Lower lobe of right lung (tissue), 2 donors: ENCODE measurements around the gene GGT6. TPM values are rescaled to one million over a fixed set of nuclear protein-coding genes. Genes with fewer than 3 reads are reported as not detected.
A peak's percentile ranks its signal among the peaks of the same experiment; 100 is the strongest.

Experiments used
- ATAC-seq, 2 donors: fragments of 200-7000 bp; cut with Tn5 transposase; one replicate each; pipeline ENCODE4 v1.9.1; 2020 to 2022; ENCODE audit warnings: mild to moderate bottlenecking in 2 of 2, moderate library complexity in 2 of 2
- DNase-seq: peaks from one replicate; pipeline ENCODE4 v3.0.0-alpha.2; 2020
- H3K27ac ChIP-seq: fragments of 200-600 bp; one replicate; pipeline ENCODE4 v1.8.0; 2022
- H3K27me3 ChIP-seq: fragments of 200-600 bp; one replicate; pipeline ENCODE4 v1.8.0; 2022; ENCODE audit warnings: low read depth
- H3K36me3 ChIP-seq: fragments of 200-600 bp; one replicate; pipeline ENCODE4 v1.8.0; 2022; ENCODE audit warnings: mild to moderate bottlenecking
- H3K4me1 ChIP-seq: fragments of 200-600 bp; one replicate; pipeline ENCODE4 v1.8.0; 2022
- H3K4me3 ChIP-seq: fragments of 200-600 bp; one replicate; pipeline ENCODE4 v1.8.0; 2022; ENCODE audit warnings: mild to moderate bottlenecking
- H3K9me3 ChIP-seq: fragments of 200-600 bp; one replicate; pipeline ENCODE4 v1.8.0; 2022
- CTCF ChIP-seq: fragments of 200-600 bp; IDR thresholded peaks from one replicate; pipeline ENCODE4 v1.8.0; 2022; ENCODE audit warnings: antibody characterized with exemption, mild to moderate bottlenecking
- intact Hi-C: fragments of 100-400 bp; cut with DNase I; formaldehyde crosslinking; loops from one replicate; pipeline ENCODE4 v1.11.0; 2022
- total RNA-seq: library from RNA; stranded (reverse); fragmentation: NEBNext Ultra II Directional; extraction: Animal tissue kit (Norgen Biotek cat#: 25700); gene quantifications from one replicate; pipeline ENCODE4 v1.2.1, GENCODE V29; 2021
- donor health status: DM: no; HTN: yes; CAD: no; lungs with severe emphysema.

Gene GGT6
- total RNA-seq, 1 donor from 2014 or later = 3.7 TPM

GRCh38 chr17:4540687-4541327, 19.6 kb downstream of the GGT6 start:
- Histone ChIP-seq H3K27ac (peak overlapping the region; percentile 56), H3K27me3 (no peaks in the 10 kb centered on the region), H3K4me3 (peak overlapping the region; percentile 11), H3K36me3 (peaks cover 82% of the 10 kb centered on the region), H3K4me1 (peaks cover 51% of the 10 kb centered on the region), H3K9me3 (no peaks in the 10 kb centered on the region)
- ATAC-seq (peak; percentile 5 to 18), DNase-seq (peak; percentile 55)
- no peak for TF ChIP-seq CTCF
- intact Hi-C loops = no loop called here

- intact Hi-C loops = no loop called here
Observed at GRCh38 chr17:4540224-4540651, 20.1 kb downstream of the GGT6 start.

GRCh38 chr17:4539576-4540223, 20.7 kb downstream of the GGT6 start:
- Histone ChIP-seq H3K4me3 (no peak overlapping the region), H3K9me3 (no peaks in the 10 kb centered on the region), H3K27me3 (no peaks in the 10 kb centered on the region), H3K4me1 (peaks cover 60% of the 10 kb centered on the region), H3K27ac (peak overlapping the region; percentile 77), H3K36me3 (peaks cover 74% of the 10 kb centered on the region)
- TF ChIP-seq CTCF = no peak
- DNase-seq (no peak), ATAC-seq (no peak)
- intact Hi-C loops = no loop called here

More at GRCh38 chr17:4540224-4540651, 20.1 kb downstream of the GGT6 start:
- DNase-seq = no peak
- H3K27ac ChIP-seq = peak overlapping the region; percentile 77
- peaks cover 77% of the 10 kb centered on the region for H3K36me3 ChIP-seq
- H3K4me1 ChIP-seq = peaks cover 55% of the 10 kb centered on the region
- TF ChIP-seq CTCF = peak; percentile 26
- H3K4me3 ChIP-seq = no peak overlapping the region
- H3K9me3 ChIP-seq = no peaks in the 10 kb centered on the region
- ATAC-seq = peak in 1 of 2 donors; percentile 3
- H3K27me3 ChIP-seq = no peaks in the 10 kb centered on the region

- no peak for TF ChIP-seq CTCF
Observed at GRCh38 chr17:4539025-4539424, 21.4 kb downstream of the GGT6 start.

GRCh38 chr17:4538236-4539002, 22.0 kb downstream of the GGT6 start:
- ATAC-seq (no peak), DNase-seq (no peak)
- peaks cover 71% of the 10 kb centered on the region for H3K4me1 ChIP-seq
- TF ChIP-seq CTCF = no peak
- peaks cover 62% of the 10 kb centered on the region for H3K36me3 ChIP-seq
- H3K9me3 ChIP-seq = no peaks in the 10 kb centered on the region
- peak overlapping the region; percentile 8 for H3K4me3 ChIP-seq
- H3K27ac ChIP-seq = peak overlapping the region; percentile 77
- intact Hi-C loops = no loop called here
- no peaks in the 10 kb centered on the region for H3K27me3 ChIP-seq

More at GRCh38 chr17:4539025-4539424, 21.4 kb downstream of the GGT6 start:
- no peak for ATAC-seq
- intact Hi-C loops = no loop called here
- H3K36me3 ChIP-seq = peaks cover 67% of the 10 kb centered on the region
- H3K27me3 ChIP-seq = no peaks in the 10 kb centered on the region
- DNase-seq = no peak
- H3K27ac ChIP-seq = peak overlapping the region; percentile 77
- no peak overlapping the region for H3K4me3 ChIP-seq
- no peaks in the 10 kb centered on the region for H3K9me3 ChIP-seq
- peaks cover 67% of the 10 kb centered on the region for H3K4me1 ChIP-seq
